Measurements from ENCODE around the gene NEAT1.

NEAT1 gene

GRCh38 chr11:65422633-65423515, at the start of gene NEAT1:
Gene NEAT1, plus strand, starts transcription at chr11:65422798.
- Mint-ChIP-seq H3K4me1 (ENCODE audit: low read depth) (peaks cover 64% of the 10 kb centered on the region), H3K9me3 (no peaks in the 10 kb centered on the region), H3K27me3 (ENCODE audit: low read depth) (peaks cover 23% of the 10 kb centered on the region), H3K4me3 (peak within 1 kb of the TSS; percentile 99), H3K27ac (peak within 1 kb of the TSS; percentile 99), H3K36me3 (ENCODE audit: low read depth) (peaks cover 55% of the 10 kb centered on the region)

- Mint-ChIP-seq H3K27ac (no peak overlapping the region), H3K4me1 (ENCODE audit: low read depth) (no peaks in the 10 kb centered on the region), H3K36me3 (ENCODE audit: low read depth) (no peaks in the 10 kb centered on the region), H3K9me3 (no peaks in the 10 kb centered on the region), H3K4me3 (no peak overlapping the region), H3K27me3 (ENCODE audit: low read depth) (peaks cover 2% of the 10 kb centered on the region)
Observed at GRCh38 chr11:65373839-65374580, 48.6 kb upstream of the NEAT1 start.

GRCh38 chr11:65375012-65375411, 47.6 kb upstream of the NEAT1 start:
- H3K9me3 Mint-ChIP-seq: no peaks in the 10 kb centered on the region
- H3K36me3 Mint-ChIP-seq (ENCODE audit: low read depth): no peaks in the 10 kb centered on the region
- no peaks in the 10 kb centered on the region for H3K4me1 Mint-ChIP-seq (ENCODE audit: low read depth)
- no peaks in the 10 kb centered on the region for H3K27me3 Mint-ChIP-seq (ENCODE audit: low read depth)
- no peak overlapping the region for H3K4me3 Mint-ChIP-seq
- H3K27ac Mint-ChIP-seq: no peak overlapping the region

GRCh38 chr11:65376138-65376713, 46.4 kb upstream of the NEAT1 start:
- H3K4me3 Mint-ChIP-seq: no peak overlapping the region
- no peak overlapping the region for H3K27ac Mint-ChIP-seq
- H3K9me3 Mint-ChIP-seq: no peaks in the 10 kb centered on the region

GRCh38 chr11:65377036-65377435, 45.6 kb upstream of the NEAT1 start:
- Mint-ChIP-seq H3K36me3 (ENCODE audit: low read depth) (no peaks in the 10 kb centered on the region), H3K27ac (no peak overlapping the region), H3K4me3 (no peak overlapping the region), H3K4me1 (ENCODE audit: low read depth) (peaks cover 5% of the 10 kb centered on the region), H3K9me3 (no peaks in the 10 kb centered on the region), H3K27me3 (ENCODE audit: low read depth) (no peaks in the 10 kb centered on the region)

More at GRCh38 chr11:65376138-65376713, 46.4 kb upstream of the NEAT1 start:
- Mint-ChIP-seq H3K4me1 (ENCODE audit: low read depth) (no peaks in the 10 kb centered on the region), H3K36me3 (ENCODE audit: low read depth) (no peaks in the 10 kb centered on the region), H3K27me3 (ENCODE audit: low read depth) (no peaks in the 10 kb centered on the region)

- Mint-ChIP-seq H3K9me3 (no peaks in the 10 kb centered on the region), H3K27me3 (ENCODE audit: low read depth) (no peaks in the 10 kb centered on the region), H3K36me3 (ENCODE audit: low read depth) (no peaks in the 10 kb centered on the region), H3K4me3 (no peak overlapping the region), H3K27ac (no peak overlapping the region), H3K4me1 (ENCODE audit: low read depth) (peaks cover 11% of the 10 kb centered on the region)
Observed at GRCh38 chr11:65377777-65378176, 44.8 kb upstream of the NEAT1 start.

- H3K27ac Mint-ChIP-seq: no peak overlapping the region
- no peaks in the 10 kb centered on the region for H3K9me3 Mint-ChIP-seq
- H3K4me3 Mint-ChIP-seq: no peak overlapping the region
- no peaks in the 10 kb centered on the region for H3K36me3 Mint-ChIP-seq (ENCODE audit: low read depth)
- peaks cover 17% of the 10 kb centered on the region for H3K4me1 Mint-ChIP-seq (ENCODE audit: low read depth)
- H3K27me3 Mint-ChIP-seq (ENCODE audit: low read depth): no peaks in the 10 kb centered on the region
Observed at GRCh38 chr11:65378208-65378927, 44.2 kb upstream of the NEAT1 start.

GRCh38 chr11:65378928-65379638, 43.5 kb upstream of the NEAT1 start:
- Mint-ChIP-seq H3K4me3 (no peak overlapping the region), H3K27ac (no peak overlapping the region), H3K4me1 (ENCODE audit: low read depth) (peaks cover 23% of the 10 kb centered on the region), H3K27me3 (ENCODE audit: low read depth) (no peaks in the 10 kb centered on the region), H3K36me3 (ENCODE audit: low read depth) (no peaks in the 10 kb centered on the region), H3K9me3 (no peaks in the 10 kb centered on the region)

GRCh38 chr11:65379698-65380459, 42.7 kb upstream of the NEAT1 start:
- peak overlapping the region; percentile 59 for H3K27ac Mint-ChIP-seq
- H3K27me3 Mint-ChIP-seq (ENCODE audit: low read depth): no peaks in the 10 kb centered on the region
- H3K9me3 Mint-ChIP-seq: no peaks in the 10 kb centered on the region
- no peaks in the 10 kb centered on the region for H3K36me3 Mint-ChIP-seq (ENCODE audit: low read depth)
- no peak overlapping the region for H3K4me3 Mint-ChIP-seq
- peaks cover 30% of the 10 kb centered on the region for H3K4me1 Mint-ChIP-seq (ENCODE audit: low read depth)

- Mint-ChIP-seq H3K36me3 (ENCODE audit: low read depth) (no peaks in the 10 kb centered on the region), H3K27me3 (ENCODE audit: low read depth) (no peaks in the 10 kb centered on the region), H3K4me1 (ENCODE audit: low read depth) (peaks cover 37% of the 10 kb centered on the region), H3K27ac (peak overlapping the region; percentile 100), H3K4me3 (no peak overlapping the region), H3K9me3 (no peaks in the 10 kb centered on the region)
Observed at GRCh38 chr11:65380460-65381119, 42.0 kb upstream of the NEAT1 start.

GRCh38 chr11:65381716-65382032, 40.9 kb upstream of the NEAT1 start:
- H3K4me1 Mint-ChIP-seq (ENCODE audit: low read depth): peaks cover 37% of the 10 kb centered on the region
- peak overlapping the region; percentile 100 for H3K27ac Mint-ChIP-seq
- H3K4me3 Mint-ChIP-seq: peak overlapping the region; percentile 89
- H3K9me3 Mint-ChIP-seq: no peaks in the 10 kb centered on the region
- H3K27me3 Mint-ChIP-seq (ENCODE audit: low read depth): no peaks in the 10 kb centered on the region
- no peaks in the 10 kb centered on the region for H3K36me3 Mint-ChIP-seq (ENCODE audit: low read depth)

- Mint-ChIP-seq H3K4me3 (peak within 1 kb of the TSS; percentile 89), H3K27me3 (ENCODE audit: low read depth) (no peaks in the 10 kb centered on the region), H3K36me3 (ENCODE audit: low read depth) (no peaks in the 10 kb centered on the region), H3K9me3 (no peaks in the 10 kb centered on the region), H3K27ac (peak within 1 kb of the TSS; percentile 100), H3K4me1 (ENCODE audit: low read depth) (peaks cover 37% of the 10 kb centered on the region)
Observed at GRCh38 chr11:65382033-65382803, 40.4 kb upstream of the NEAT1 start, which contains the start of gene SLC25A45. Gene SLC25A45, minus strand, starts transcription at chr11:65382646. Its CDS starts 695 bp downstream, at chr11:65381951.
